Upper lobe of left lung (tissue), 6 donors: ENCODE measurements around the gene CEP170B. TPM values are rescaled to one million over a fixed set of nuclear protein-coding genes. Genes with fewer than 3 reads are reported as not detected.
"Not testable (repeated sequence)": the region's sequence is repeated elsewhere in the genome, so short reads cannot be mapped to it uniquely, and the experiment has no call there.

Experiments
- ATAC-seq, 2 donors: fragments of 200-7000 bp; cut with Tn5 transposase; one replicate each; pipeline ENCODE4 v1.9.1; 2022; ENCODE audit warnings: mild to moderate bottlenecking in 2 of 2, moderate library complexity in 2 of 2; ENCODE audit not compliant: low FRiP score in 2 of 2
- DNase-seq, 2 donors: peaks; one replicate each; pipeline ENCODE4 v3.0.0-alpha.2; 2019 to 2020
- H3K27ac ChIP-seq, 4 donors: fragments of 200-600 bp; sonication (generic); one replicate each; pipeline ENCODE4 v1.5.1; 2016 to 2019
- H3K27me3 ChIP-seq, 4 donors: fragments of 200-600 bp; sonication (generic); one replicate each; pipeline ENCODE4 v1.5.1; 2017 to 2019
- H3K36me3 ChIP-seq, 4 donors: fragments of 200-600 bp; sonication (generic); one replicate each; pipeline ENCODE4 v1.5.1; 2016 to 2019
- H3K4me1 ChIP-seq, 4 donors: fragments of 200-600 bp; sonication (generic); one replicate each; pipeline ENCODE4 v1.5.1; 2018 to 2019
- H3K4me3 ChIP-seq, 4 donors: fragments of 200-600 bp; sonication (generic); one replicate each; pipeline ENCODE4 v1.5.1; 2017 to 2019; ENCODE audit warnings: mild to moderate bottlenecking in 2 of 4, moderate library complexity in 1 of 4
- H3K9me3 ChIP-seq, 4 donors: fragments of 200-600 bp; sonication (generic); one replicate each; pipeline ENCODE4 v1.5.1; 2018 to 2019
- CTCF ChIP-seq, 6 experiments: fragments of 450-650 bp in 4 of 6; fragments of 200-600 bp in 2 of 6; sonication (generic) in 2 of 6; IDR thresholded peaks; one replicate each; pipeline ENCODE4 v1.5.1; 2016 to 2019; ENCODE audit warnings: antibody characterized with exemption in 6 of 6
- EP300 ChIP-seq, 4 donors: sonication (generic); formaldehyde crosslinking; IDR thresholded peaks; one replicate each; pipeline ENCODE4 v1.5.1; 2017; ENCODE audit warnings: antibody characterized with exemption in 4 of 4, control low read depth in 2 of 4
- POLR2A ChIP-seq, 4 donors: fragments of 450-650 bp; IDR thresholded peaks; one replicate each; pipeline ENCODE4 v1.5.1; 2016 to 2017; ENCODE audit warnings: antibody characterized with exemption in 4 of 4, mild to moderate bottlenecking in 2 of 4
- POLR2AphosphoS5 ChIP-seq, 2 donors: sonication (generic); formaldehyde crosslinking; IDR thresholded peaks; one replicate each; pipeline ENCODE4 v1.5.1; 2017; ENCODE audit warnings: antibody characterized with exemption in 2 of 2
- WGBS, 2 donors: methylation state at CpG; one replicate each; pipeline ENCODE4 v1.1.5; 2017 to 2018; 5-methylcytosine and 5-hydroxymethylcytosine counted together
- total RNA-seq, 6 donors: library from RNA; depleted of rRNA in 4 of 6; stranded (reverse); fragments of >200 nt in 4 of 6; gene quantifications; one replicate each; pipeline versions ENCODE4 v1.1.0 to v1.2.1, GENCODE V29; 2016 to 2021
- donor health status: DM: no; HTN: no; CAD: no; lungs with moderate emphysema.
- donor health status: DM: no; HTN: yes; CAD: no; lungs with severe emphysema.

CEP170B gene
- total RNA-seq, 6 donors from 2014 or later, result 24.2 to 57.8 (median 35.6) TPM

GRCh38 chr14:104882325-104882973 lies 17.4 kb downstream of the CEP170B start:
- no peak overlapping the region for H3K27ac ChIP-seq
- H3K4me3 ChIP-seq, result no peak overlapping the region
- H3K9me3 ChIP-seq, result no peaks in the 10 kb centered on the region
- peaks cover 0 to 60% (median 44%) of the 10 kb centered on the region in 4 donors for H3K36me3 ChIP-seq
- H3K4me1 ChIP-seq, result peaks cover 0 to 2% (median 0%) of the 10 kb centered on the region in 4 donors
- DNase-seq (peak; percentile 78 to 83), ATAC-seq (peak in 1 of 2 donors; percentile 50)
- H3K27me3 ChIP-seq, result no peaks in the 10 kb centered on the region
- 46 to 74% methylated on average over 4 to 13 of the region's 13 CpGs for WGBS, 2 donors
- no peak for TF ChIP-seq POLR2A (IDR thresholded peaks at IDR 0.05)
- TF ChIP-seq EP300 (IDR thresholded peaks at IDR 0.05), result no peak
- TF ChIP-seq CTCF (IDR thresholded peaks at IDR 0.05), result no peak
- TF ChIP-seq POLR2AphosphoS5 (IDR thresholded peaks at IDR 0.05), result no peak

- Histone ChIP-seq H3K27ac (no peak overlapping the region), H3K4me1 (peaks cover 0 to 2% (median 0%) of the 10 kb centered on the region in 4 donors), H3K36me3 (peaks cover 0 to 63% (median 47%) of the 10 kb centered on the region in 4 donors), H3K4me3 (no peak overlapping the region), H3K9me3 (no peaks in the 10 kb centered on the region), H3K27me3 (no peaks in the 10 kb centered on the region)
- no peak for ATAC-seq
- TF ChIP-seq POLR2AphosphoS5 (IDR thresholded peaks at IDR 0.05) (no peak), EP300 (IDR thresholded peaks at IDR 0.05) (no peak), CTCF (IDR thresholded peaks at IDR 0.05) (no peak), POLR2A (IDR thresholded peaks at IDR 0.05) (no peak)
- WGBS, 2 donors, result 91% methylated on average over 38 of the region's 38 CpGs; no CpG with 5 or more reads in 1 of the 2 donors
- peak in 1 of 2 donors; percentile 81 for DNase-seq
Observed at GRCh38 chr14:104882991-104883660, 18.1 kb downstream of the CEP170B start.

- DNase-seq, result peak in 1 of 2 donors; percentile 85
- 89 to 94% methylated on average over 16 to 38 of the region's 49 CpGs for WGBS, 2 donors
Observed at GRCh38 chr14:104883681-104884361, 18.8 kb downstream of the CEP170B start.

GRCh38 chr14:104884381-104884780 lies 19.3 kb downstream of the CEP170B start:
- DNase-seq, ATAC-seq, H3K9me3 ChIP-seq, H3K27me3 ChIP-seq, H3K4me1 ChIP-seq, H3K27ac ChIP-seq, H3K4me3 ChIP-seq: not testable (repeated sequence)
- WGBS, 2 donors, result no CpG with 5 or more reads among the region's 34 CpGs
- H3K36me3 ChIP-seq, result peaks cover 0 to 62% (median 46%) of the 10 kb centered on the region in 4 donors

More at GRCh38 chr14:104883681-104884361, 18.8 kb downstream of the CEP170B start:
- H3K9me3 ChIP-seq, result no peaks in the 10 kb centered on the region
- no peak overlapping the region for H3K4me3 ChIP-seq
- H3K27ac ChIP-seq, result no peak overlapping the region
- TF ChIP-seq EP300 (IDR thresholded peaks at IDR 0.05), result no peak
- TF ChIP-seq POLR2A (IDR thresholded peaks at IDR 0.05), result no peak
- no peak for TF ChIP-seq POLR2AphosphoS5 (IDR thresholded peaks at IDR 0.05)
- TF ChIP-seq CTCF (IDR thresholded peaks at IDR 0.05), result no peak
- ATAC-seq, result no peak
- H3K4me1 ChIP-seq, result peaks cover 0 to 2% (median 0%) of the 10 kb centered on the region in 4 donors
- peaks cover 0 to 59% (median 46%) of the 10 kb centered on the region in 4 donors for H3K36me3 ChIP-seq
- no peaks in the 10 kb centered on the region for H3K27me3 ChIP-seq
